SHP77 (cell line): ENCODE data around the gene RPS19.
"Not testable (repeated sequence)": the region's sequence is repeated elsewhere in the genome, so short reads cannot be mapped to it uniquely, and the experiment has no call there.

Experiments used
- DNase-seq, 2 experiments: peaks; one replicate each; lab custom pipeline; 2025; lab: John Stamatoyannopoulos, UW

Gene RPS19

DNA sequence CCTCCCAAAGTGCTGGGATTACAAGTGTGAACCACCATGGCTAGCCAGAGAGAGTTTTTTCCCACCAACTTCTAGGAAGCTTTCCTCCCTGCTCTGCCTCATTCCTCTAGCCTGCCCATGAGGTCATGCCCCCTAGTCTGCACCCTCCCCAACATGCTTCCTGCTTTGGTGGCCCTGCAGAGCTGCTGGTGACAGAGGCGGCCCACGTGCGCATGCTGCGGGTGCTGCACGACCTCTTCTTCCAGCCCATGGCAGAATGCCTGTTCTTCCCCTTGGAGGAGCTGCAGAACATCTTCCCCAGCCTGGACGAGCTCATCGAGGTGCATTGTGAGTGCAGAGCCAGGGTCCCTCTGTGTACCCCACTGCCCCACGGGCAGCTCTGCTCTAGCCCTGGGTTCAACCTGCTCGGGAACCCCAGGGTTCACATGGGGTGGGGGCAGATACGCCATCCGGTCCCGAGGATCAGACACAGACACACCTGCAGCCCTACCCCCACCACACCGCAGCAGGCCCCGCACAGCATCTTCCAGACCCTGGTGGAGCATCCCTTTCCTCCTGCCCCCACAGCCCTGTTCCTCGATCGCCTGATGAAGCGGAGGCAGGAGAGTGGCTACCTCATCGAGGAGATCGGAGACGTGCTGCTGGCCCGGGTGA, 41.8 kb downstream of the RPS19 start:
- DNase-seq, result no peak

DNA sequence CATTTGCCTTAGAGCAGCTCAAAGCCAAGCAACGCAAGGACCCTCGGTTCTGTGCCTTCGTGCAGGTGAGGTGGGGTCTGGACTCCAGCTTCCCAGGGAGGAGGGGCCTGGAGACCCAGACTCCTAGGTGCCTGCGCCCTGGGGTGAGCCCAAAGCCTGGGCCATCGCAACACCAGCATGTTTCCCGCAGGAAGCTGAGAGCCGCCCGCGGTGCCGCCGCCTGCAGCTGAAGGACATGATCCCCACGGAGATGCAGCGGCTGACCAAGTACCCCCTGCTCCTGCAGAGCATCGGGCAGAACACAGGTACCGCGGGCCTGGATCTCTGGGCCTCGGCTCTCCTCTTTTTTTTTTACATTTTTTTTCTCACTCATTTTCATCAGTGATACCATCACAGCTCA, 42.5 kb downstream of the RPS19 start:
- DNase-seq, result no peak

DNA sequence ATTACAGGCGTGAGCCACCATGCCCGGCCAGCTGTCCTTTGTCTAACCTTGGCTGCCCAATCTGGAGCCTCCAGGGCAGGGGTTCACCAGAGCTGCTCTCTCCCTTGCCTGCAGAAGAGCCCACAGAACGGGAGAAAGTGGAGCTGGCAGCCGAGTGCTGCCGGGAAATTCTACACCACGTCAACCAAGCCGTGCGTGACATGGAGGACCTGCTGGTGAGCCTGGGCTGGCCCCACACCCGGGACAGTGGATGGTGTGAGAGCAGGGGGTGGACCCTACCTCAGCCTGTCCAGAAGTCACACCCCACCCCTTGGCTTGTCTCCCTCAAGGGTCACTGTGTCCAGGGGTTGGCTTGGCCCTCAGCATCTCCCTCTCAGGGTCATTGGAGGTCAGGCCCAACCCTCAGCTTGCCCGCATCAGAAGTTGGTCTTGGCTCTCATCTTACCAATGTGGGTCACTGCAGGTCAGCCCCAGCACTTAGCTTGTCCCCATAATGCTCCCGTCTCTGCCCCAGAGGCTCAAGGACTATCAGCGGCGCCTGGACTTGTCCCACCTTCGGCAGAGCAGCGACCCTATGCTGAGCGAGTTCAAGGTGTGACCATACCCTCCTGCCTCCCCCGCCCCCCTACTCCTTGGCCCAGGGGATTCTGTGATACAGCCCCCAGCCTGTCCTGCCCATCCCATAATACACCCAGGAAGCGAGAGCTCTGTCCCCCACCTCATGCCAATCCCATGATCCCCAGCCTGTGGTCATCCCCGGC, 43.3 kb downstream of the RPS19 start:
- DNase-seq, result no peak

DNA sequence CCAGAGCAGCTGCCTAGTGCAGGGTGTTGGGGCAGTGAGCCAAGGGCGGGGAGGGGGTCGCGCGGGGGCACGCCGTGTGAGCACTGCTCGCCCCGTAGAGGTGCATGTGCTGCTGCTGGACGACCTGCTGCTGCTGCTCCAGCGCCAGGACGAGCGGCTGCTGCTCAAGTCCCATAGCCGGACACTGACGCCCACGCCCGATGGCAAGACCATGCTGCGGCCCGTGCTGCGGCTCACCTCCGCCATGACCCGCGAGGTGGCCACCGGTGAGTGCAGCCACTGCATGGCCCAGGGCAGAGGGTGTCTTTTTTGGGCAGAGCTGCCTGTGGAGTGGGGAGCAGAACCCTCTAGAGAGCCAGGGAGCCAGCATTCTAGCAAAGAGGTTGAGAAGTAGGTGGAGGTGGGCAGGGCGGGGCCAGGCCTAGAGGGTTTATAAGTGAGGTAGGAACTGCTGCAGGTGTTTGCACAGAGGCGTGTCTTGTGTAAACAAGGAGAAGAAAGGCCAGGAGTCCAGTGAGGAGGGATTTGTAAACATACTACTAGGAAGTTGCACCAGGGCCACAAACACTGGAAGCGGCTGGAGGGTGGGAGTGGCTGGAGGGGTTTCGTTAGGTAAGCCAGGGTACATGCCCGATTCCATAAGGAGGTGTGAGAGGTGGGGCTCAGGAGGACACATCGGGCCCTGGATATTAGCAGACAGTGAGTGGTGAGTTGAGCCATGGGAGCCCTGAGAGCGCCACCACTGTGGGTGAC, 44.2 kb downstream of the RPS19 start:
- DNase-seq, result peak; percentile 56 to 63

DNA sequence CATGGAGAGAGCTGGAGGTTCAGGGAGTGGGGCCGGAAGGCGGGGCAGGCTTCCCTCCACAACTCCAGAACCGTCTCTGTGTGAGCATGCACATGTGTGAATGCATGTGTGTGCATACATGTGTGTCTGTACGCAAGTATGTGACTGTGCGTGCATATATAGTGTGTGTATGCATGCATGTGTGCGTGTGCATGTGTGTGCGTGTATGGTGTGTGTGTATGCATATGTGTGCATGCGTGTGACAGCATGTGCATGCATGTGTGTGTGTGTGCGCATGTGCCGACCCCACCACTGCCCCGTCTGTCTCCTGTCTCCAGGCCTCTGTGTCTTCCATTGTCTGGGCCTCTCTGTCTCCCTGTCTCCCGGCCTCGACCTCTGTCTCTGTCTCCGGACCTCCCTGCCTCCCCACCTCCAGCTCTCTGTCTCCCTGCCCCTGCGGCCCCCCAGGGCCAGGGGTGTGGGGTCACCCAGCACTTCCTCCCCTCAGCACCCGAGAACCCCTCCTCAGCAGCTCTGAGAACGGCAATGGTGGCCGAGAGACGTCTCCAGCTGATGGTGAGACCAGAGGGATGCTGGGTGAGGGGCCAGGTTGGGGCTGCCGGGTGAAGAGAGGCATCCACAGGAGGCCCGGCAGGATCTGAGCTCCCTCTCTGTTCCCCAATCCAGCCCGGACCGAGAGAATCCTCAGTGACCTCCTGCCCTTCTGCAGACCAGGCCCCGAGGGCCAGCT, 45.4 kb downstream of the RPS19 start:
- DNase-seq, result no peak

DNA sequence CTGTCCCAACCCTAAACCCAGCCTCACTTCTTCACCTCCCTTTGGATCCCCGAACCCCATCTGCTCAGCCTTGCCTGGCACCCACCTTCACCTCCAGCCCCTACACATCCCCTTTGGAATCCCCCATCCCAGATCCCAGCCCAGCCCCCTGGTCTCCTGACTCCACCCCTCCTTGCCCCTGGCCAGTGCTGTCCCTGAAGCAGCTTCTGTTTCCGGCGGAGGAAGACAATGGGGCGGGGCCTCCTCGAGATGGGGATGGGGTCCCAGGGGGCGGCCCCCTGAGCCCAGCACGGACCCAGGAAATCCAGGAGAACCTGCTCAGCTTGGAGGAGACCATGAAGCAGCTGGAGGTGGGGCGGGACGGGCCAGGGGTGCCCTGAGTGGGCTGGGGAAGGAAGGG, 46.2 kb downstream of the RPS19 start:
- DNase-seq, result no peak

DNA sequence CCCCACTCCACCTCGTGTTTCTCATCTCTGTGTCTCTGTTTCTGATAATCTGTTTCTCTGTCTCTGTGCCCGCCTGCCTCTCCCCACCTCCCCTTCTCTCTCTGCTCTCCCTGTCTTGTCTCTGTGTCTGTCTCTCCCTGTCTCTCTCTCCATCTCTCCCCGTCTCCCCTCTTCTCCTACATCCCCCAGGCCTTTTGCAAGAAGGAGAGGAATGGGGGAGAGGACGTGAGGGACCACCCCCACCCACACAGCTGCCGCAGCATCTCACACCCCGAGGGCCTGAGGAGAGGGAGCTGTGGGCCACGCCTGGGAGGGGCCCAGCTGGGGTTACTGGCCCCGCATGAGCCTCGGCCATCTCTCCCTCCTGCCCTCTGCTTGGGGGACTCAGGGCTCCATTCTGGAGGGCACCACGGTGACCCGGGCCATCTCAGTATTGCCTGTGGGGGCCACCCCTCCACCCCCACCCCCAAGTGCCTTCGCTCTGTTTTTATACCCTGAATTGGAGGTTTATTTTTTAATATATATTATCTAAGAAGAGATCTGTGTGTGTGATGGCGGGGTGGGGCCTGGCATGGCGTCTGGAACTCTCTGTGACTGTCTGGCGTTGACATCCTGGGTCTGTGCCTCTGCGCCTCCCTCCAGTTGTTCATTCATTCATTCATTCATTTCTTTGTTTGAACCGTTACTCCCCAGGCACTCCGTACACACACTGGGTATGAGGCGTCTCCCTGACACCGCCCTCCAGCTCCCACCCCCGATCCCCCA, 47.0 kb downstream of the RPS19 start:
- no peak for DNase-seq

DNA sequence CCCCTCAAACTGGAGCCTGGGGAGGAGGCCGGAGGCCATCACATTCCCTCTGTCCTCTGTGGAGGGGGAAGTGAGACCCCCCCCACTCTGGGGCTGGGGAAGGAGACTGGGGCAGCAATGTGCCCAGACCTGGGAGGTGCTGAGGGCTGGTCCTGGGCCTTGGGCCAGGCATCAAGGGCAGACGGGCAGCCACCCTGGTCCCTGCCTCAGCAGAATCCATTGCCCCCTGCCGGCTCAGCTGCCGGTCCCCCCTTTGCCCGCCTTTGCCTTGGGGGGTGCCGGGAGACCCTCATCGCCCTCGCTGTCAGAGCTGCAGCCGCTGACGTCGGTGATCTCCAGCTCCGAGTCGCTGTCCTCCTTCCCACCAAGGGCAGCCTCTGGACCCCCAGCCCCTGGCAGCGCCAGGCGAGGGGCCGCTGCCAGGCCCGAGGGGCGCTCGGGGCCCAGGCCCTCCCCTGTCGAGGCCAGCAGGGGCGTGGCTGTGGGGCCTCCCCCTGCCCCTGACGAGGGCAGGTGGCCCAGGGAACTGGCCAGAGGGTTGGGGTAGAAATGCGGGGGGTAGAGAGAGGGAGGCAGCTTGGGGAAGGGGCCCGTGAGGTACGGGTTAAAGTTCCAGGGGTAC, 48.0 kb downstream of the RPS19 start:
- no peak for DNase-seq

DNA sequence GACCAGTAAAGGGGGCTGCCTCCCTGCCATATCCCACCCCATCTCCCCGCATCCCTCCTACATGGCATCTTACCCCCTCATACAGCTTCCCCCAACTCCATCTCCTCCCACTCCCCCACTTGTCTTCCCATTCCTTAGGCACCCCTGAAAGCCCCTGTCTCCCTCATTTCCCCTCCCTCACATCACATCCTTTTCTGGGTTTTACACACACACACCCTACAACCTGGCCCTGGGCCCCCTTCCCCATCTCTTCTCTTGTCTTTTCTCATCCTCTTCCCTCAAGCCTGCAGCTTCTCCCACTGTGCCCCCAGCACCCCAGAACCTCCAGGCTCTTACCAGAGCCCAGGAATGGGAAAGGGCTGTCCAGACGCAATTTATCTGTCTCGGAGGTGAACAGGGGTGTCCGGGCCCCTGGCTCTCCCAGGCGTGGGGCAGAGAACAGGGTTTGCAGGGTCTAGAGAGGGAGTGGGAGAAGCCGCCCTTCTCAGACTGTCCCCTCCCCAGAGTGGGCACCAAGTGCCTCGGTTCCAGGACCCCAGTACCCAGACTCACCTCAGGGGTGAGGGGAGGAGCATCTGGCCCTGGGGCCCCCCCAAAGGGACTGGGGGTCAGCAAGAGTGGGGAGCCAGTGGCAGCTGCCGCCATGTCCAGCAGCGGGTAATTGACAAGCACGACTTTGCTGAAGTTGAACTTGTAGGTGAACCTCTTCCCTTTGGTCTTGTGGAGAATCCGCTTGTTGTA, 48.8 kb downstream of the RPS19 start:
- no peak for DNase-seq

DNA sequence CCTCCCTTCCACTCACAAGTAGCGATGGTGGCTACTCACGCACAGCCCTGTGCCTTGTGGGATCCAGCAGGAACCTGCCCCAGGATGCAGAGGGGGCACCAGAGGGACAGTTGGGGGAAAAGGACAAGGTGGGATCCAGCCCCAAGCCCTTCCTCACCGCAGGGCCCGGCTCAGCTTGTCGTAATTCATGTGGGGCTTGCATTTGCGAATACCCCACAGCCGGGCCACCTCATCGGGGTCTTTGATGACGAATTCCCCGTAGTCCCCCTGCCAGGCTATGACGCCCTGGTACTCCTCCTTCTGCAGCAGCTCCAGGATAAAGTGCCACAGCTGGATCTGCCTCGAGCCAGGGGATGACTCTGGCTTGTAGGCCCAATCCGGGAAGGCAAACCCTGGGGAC, 49.7 kb downstream of the RPS19 start:
- DNase-seq, result no peak

DNA sequence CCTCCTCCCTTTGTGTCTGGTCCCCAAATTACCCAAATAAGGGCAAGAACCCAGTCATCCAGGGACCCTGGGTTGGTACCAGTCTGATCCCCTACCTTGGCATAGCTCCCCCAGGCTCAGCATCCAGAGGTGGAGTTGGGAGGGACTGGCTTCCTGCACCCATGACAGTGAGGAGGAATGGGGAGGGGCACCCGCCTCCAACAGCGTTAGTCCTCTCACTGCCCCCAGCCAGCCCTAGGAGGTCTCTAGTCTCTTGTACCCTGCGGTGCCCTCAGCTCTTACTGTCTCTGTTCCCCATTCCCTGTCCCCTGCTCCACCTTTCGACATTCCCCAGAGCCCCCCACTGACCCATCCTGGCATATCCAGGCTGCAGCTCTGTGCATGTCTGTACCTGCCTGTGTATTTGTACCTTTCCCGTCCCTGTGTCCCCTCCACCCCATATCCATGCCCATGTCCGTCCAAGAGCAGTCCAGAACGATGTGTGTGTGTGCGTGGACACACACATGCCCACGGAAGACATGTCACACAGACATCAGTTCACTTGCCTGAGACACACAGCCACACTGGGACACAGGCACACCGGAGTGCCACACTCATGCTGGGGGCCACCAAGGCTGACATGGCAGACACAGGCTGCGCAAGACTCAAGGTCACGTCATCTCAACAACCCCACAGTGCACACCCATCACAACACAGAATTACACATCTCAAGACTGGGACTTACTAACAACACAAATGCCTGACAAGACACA, 50.4 kb downstream of the RPS19 start:
- no peak for DNase-seq

DNA sequence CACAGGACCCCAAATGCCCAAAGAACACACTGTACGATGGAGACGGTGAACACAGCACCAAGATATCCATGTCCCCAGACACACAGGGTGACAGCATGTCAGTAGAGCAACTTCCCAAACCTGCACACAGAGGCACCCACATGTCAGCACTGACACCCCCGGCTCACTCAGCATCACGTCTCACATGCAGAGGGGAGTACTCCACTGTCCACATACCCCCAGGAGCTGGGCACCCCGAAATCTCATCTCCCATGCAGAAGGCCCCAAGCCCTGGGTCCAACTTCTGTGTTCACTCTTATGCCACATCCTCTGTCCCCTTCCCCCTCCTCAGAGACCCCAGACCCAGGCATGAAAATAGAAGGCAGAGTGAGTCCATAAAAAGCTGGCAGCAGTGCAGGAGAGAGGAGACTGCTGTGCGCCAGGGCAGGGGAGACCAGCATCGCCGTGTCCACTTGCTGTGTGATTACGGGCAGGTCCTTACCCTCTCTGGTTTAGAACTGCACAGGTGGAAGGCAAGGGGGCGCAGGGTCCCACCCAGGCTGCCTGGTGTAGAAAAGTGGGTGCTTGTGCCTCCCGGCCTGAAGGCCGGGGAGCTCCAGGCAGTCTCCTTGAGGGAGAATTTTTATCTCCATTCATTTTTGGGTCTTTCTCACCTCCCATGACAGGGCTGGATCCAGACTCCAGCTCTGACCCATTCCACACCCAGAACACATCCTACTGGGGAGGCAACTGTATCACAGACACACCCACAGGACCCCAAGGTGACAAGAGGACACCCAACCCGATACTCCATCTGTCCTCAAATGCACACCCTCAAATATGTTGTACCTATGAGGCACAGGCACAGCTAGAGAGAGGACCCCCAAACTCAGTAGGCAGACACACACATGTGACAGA, 51.2 kb downstream of the RPS19 start:
- no peak for DNase-seq

DNA sequence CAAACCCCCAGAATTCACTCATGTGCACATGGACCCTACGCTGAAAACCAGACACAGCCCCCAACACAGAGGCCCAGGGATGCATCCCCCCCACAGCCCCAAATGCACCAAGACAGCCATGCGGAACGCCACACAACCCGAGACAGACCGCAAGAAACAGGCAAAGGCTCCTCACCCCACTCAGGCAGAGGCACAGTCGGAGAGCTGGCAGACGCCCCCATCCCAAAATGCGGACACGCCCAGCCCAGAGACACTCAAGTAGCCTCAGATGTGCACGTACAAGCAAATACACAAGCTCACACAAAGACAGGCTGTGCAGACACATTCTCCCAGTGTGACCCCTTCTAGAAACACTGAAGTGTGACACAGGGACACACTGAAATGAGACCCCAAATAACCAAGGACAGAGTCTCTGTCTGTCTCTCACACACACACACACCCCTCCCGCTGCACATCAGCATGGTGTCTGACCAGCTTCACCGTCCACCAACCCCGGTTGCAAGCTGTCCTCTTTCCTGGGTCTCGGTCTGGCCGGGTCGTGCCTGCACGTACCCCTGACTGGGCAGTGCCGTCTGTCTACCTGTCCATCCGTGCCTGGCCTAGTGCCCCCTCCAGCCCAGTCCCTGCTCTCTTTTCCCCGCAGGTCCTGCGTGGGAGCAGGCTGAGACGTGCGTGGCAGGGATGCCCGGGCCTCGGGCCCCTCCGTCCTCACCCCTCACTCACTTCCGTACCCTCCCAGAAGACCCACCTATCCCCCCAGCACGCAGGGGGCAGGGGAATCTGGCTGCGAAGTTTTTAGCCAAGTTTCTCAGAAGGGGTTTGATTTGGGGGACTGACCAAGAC, 52.1 kb downstream of the RPS19 start:
- no peak for DNase-seq

DNA sequence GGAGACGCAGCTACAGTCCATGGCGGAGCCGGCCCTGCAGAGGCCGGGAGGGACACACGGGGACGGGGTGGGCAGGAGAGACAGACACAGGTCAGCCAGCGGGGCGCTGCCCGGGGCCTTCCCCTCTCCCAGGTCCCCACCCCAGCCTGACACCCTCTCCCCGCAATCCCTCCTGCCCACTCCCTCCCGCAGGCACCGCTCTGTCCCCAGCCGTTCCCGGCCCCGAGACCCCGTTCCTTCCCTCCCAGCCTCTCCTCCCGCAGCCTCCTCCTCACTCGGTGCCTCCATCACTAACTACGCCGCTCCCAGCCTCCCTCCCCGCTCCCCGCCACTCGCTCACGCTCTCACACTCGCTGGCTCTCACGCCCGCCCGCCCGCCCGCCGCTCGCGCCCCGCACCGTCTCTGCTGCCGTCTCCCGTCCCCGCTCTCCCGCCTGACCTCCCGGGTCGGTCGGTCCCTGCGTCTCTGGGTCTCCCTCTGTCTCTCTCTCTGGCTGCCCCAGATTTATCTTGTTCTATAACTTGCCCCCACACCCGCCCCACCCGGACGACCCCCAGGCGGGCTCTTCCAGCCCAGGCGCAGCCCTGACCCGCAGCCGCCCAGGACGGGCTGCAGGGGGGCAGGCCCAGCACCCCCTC, 53.0 kb downstream of the RPS19 start:
- DNase-seq, result no peak

DNA sequence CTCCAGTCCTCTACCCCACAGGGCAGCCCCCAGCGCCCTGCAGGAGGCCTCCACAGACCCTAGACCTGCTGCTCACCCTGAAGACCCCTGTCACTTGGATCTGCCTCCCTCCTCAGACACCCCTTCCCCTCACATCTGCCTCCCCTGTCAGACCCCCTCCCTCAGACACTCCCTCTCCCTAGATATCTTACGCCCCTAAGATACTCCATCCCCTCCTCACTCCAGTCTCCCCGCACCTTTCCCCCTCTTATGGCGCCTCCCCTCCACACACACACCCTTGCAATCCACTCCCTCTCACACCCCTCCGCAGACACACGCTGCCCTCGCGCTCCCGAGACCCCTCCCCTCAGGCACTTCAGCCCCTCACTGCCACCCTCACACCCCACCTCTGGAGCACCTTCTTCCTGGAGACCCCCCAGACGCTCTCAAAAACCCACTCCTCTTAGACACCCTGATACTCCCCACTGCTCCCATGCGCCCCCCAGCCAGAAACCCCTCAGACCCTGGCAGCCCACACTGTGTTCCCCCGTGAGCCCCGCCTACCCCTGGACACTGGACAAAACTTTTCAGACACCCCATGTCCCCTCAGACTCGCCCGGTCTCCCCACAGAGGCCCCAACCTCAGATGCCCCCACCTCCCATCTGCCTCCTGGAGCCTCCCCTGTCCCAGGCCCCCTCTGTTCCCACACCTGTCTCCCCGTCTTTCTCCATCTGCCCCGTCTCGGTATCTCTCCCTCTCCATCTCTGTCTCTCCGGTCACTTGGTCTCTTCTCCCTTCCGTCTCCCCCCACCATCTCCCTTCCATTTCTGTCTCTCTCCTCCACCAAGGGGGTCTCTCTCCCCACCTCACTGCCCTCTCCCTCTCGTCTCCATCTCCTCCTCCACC, 53.7 kb downstream of the RPS19 start:
- no peak for DNase-seq

DNA sequence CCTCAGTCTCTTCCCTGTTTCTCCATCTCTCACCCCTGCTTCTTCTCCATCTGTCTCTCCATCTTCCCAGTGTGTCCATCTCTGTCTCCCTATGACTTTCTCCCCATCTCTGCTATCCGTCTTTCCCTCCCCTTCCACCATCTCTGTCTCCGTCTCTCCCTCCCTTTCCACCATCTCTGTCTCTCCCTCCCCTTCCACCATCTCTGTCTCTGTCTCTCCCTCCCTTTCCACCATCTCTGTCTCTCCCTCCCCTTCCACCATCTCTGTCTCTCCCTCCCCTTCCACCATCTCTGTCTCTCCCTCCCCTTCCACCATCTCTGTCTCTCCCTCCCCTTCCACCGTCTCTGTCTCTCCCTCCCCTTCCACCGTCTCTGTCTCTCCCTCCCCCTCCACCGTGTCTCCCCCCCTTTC, 54.4 kb downstream of the RPS19 start:
- DNase-seq, result not testable (repeated sequence)
